ENCODE measurements around the gene CNDP1.
"Not testable (repeated sequence)": the region's sequence is repeated elsewhere in the genome, so short reads cannot be mapped to it uniquely, and the experiment has no call there.

The CNDP1 gene

GRCh38 chr18:74520096-74520833 is 14.0 kb upstream of the CNDP1 start:
- no peak overlapping the region for H3K4me3 ChIP-seq (ENCODE audit: low read depth, low read length)
- TF ChIP-seq, protein P1, sequence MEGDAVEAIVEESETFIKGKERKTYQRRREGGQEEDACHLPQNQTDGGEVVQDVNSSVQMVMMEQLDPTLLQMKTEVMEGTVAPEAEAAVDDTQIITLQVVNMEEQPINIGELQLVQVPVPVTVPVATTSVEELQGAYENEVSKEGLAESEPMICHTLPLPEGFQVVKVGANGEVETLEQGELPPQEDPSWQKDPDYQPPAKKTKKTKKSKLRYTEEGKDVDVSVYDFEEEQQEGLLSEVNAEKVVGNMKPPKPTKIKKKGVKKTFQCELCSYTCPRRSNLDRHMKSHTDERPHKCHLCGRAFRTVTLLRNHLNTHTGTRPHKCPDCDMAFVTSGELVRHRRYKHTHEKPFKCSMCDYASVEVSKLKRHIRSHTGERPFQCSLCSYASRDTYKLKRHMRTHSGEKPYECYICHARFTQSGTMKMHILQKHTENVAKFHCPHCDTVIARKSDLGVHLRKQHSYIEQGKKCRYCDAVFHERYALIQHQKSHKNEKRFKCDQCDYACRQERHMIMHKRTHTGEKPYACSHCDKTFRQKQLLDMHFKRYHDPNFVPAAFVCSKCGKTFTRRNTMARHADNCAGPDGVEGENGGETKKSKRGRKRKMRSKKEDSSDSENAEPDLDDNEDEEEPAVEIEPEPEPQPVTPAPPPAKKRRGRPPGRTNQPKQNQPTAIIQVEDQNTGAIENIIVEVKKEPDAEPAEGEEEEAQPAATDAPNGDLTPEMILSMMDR (IDR thresholded peaks at IDR 0.05; ENCODE audit: insufficient read depth, low read depth, low read length, missing control alignments) = no peak
- no peak for DNase-seq (ENCODE audit: low read depth)

GRCh38 chr18:74521068-74521725 is 13.1 kb upstream of the CNDP1 start:
- TF ChIP-seq, protein P1 (IDR thresholded peaks at IDR 0.05; ENCODE audit: insufficient read depth, low read depth, low read length, missing control alignments) = no peak
- H3K4me3 ChIP-seq (ENCODE audit: low read depth, low read length) = no peak overlapping the region
- no peak for DNase-seq (ENCODE audit: low read depth)

GRCh38 chr18:74522635-74523548 is 11.4 kb upstream of the CNDP1 start:
- H3K4me3 ChIP-seq (ENCODE audit: low read depth, low read length) = no peak overlapping the region
- DNase-seq (ENCODE audit: low read depth) = no peak
- TF ChIP-seq, protein P1 (IDR thresholded peaks at IDR 0.05; ENCODE audit: insufficient read depth, low read depth, low read length, missing control alignments) = no peak

DNA sequence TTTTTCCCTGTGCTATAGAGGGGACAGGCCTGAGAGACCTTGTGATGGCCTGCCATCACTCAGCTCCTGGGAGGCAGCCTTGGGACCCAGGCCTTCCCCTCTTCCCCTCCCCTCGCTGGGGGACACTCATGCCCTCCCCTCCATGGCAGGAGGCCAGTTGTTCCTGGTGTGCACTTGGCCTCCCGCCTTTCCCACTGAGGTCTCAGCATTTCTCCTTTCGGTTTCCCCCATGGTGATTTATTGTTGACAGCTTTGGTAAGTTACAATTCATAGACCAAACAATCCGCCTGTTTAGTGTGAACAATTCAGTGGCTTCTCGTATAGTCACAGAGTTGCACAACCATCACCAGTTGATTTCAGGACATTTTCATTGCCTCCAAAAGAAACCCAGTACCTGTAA is 10.2 kb upstream of the CNDP1 start:
- DNase-seq (ENCODE audit: low read depth) = no peak
- TF ChIP-seq, protein P1 (IDR thresholded peaks at IDR 0.05; ENCODE audit: insufficient read depth, low read depth, low read length, missing control alignments) = no peak

GRCh38 chr18:74524915-74525314 is 9.4 kb upstream of the CNDP1 start:
- not testable (repeated sequence) for DNase-seq (ENCODE audit: low read depth); H3K4me3 ChIP-seq (ENCODE audit: low read depth, low read length)

More for the DNA sequence above, 10.2 kb upstream of the CNDP1 start:
- H3K4me3 ChIP-seq (ENCODE audit: low read depth, low read length) = no peak overlapping the region

DNA sequence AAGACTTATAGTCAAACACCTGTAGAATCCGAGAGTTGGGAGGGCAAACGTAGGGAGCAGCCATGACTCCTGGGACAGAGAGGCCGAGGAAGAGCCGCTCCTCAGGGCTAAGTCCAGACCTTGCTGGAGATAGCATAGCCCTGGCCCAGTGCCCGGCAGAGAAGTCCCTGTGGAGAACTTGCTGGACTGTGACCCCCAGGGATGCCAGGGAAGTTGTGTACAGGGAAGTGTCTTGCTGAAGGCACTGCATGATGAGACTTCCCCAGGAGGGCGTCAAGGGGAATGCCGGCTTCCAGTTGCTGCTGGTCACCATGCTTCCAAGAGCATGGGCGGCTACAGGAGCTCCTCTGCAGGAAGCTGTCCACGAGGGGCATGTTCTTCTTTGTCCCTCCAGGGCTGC is 8.6 kb upstream of the CNDP1 start:
- TF ChIP-seq, protein P1 (IDR thresholded peaks at IDR 0.05; ENCODE audit: insufficient read depth, low read depth, low read length, missing control alignments) = no peak
- no peak overlapping the region for H3K4me3 ChIP-seq (ENCODE audit: low read depth, low read length)
- DNase-seq (ENCODE audit: low read depth) = no peak

GRCh38 chr18:74526488-74526887 is 7.8 kb upstream of the CNDP1 start:
- no peak overlapping the region for H3K4me3 ChIP-seq (ENCODE audit: low read depth, low read length)
- DNase-seq (ENCODE audit: low read depth) = no peak
- TF ChIP-seq, protein P1 (IDR thresholded peaks at IDR 0.05; ENCODE audit: insufficient read depth, low read depth, low read length, missing control alignments) = no peak
